Measurements from ENCODE around the gene PLAC9.

Gene PLAC9

GRCh38 chr10:80104066-80104926 lies 28.2 kb upstream of the PLAC9 start:
- peak; percentile 78 for DNase-seq (ENCODE audit: low spot score)
- peak overlapping the region; percentile 39 for H3K4me3 ChIP-seq
- TF ChIP-seq, protein P1, sequence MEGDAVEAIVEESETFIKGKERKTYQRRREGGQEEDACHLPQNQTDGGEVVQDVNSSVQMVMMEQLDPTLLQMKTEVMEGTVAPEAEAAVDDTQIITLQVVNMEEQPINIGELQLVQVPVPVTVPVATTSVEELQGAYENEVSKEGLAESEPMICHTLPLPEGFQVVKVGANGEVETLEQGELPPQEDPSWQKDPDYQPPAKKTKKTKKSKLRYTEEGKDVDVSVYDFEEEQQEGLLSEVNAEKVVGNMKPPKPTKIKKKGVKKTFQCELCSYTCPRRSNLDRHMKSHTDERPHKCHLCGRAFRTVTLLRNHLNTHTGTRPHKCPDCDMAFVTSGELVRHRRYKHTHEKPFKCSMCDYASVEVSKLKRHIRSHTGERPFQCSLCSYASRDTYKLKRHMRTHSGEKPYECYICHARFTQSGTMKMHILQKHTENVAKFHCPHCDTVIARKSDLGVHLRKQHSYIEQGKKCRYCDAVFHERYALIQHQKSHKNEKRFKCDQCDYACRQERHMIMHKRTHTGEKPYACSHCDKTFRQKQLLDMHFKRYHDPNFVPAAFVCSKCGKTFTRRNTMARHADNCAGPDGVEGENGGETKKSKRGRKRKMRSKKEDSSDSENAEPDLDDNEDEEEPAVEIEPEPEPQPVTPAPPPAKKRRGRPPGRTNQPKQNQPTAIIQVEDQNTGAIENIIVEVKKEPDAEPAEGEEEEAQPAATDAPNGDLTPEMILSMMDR (IDR thresholded peaks at IDR 0.05): no peak

GRCh38 chr10:80108576-80109239 lies 23.8 kb upstream of the PLAC9 start:
- DNase-seq (ENCODE audit: low spot score): no peak
- Histone ChIP-seq H3K27ac (no peak overlapping the region), H3K4me3 (no peak overlapping the region)
- TF ChIP-seq, protein P1 (IDR thresholded peaks at IDR 0.05): no peak

More at GRCh38 chr10:80104066-80104926, 28.2 kb upstream of the PLAC9 start:
- H3K27ac ChIP-seq: peak overlapping the region; percentile 40 to 79

GRCh38 chr10:80110986-80111385 lies 21.5 kb upstream of the PLAC9 start:
- Histone ChIP-seq H3K4me3 (no peak overlapping the region), H3K27ac (peak overlapping the region in 1 of 2 donors; percentile 78)
- TF ChIP-seq, protein P1 (IDR thresholded peaks at IDR 0.05): no peak
- no peak for DNase-seq (ENCODE audit: low spot score)

DNA sequence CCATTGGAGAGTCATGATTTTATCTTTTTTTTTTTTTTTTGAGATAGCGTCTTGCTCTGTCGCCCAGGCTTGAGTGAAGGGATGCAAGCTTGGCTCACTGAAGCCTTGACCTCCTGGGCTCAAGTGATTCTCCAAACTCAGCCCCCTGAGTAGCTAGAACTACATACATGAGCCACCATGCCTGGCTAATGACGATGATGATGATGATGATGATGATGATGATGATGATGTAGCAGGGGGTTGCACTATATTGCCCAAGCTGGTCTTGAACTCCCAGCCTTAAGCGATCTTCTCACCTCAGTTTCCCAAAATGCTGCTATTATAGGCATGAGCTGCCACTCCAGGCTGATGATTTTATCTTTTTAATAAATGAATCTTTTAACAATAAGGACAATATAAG lies 13.9 kb upstream of the PLAC9 start:
- Histone ChIP-seq H3K4me3 (no peak overlapping the region), H3K27ac (no peak overlapping the region)
- DNase-seq (ENCODE audit: low spot score): no peak
- TF ChIP-seq, protein P1 (IDR thresholded peaks at IDR 0.05): no peak

GRCh38 chr10:80122110-80122710 lies 10.3 kb upstream of the PLAC9 start:
- no peak for DNase-seq (ENCODE audit: low spot score)
- H3K27ac ChIP-seq: peak overlapping the region in 1 of 2 donors; percentile 39
- H3K4me3 ChIP-seq: no peak overlapping the region
- TF ChIP-seq, protein P1 (IDR thresholded peaks at IDR 0.05): no peak

DNA sequence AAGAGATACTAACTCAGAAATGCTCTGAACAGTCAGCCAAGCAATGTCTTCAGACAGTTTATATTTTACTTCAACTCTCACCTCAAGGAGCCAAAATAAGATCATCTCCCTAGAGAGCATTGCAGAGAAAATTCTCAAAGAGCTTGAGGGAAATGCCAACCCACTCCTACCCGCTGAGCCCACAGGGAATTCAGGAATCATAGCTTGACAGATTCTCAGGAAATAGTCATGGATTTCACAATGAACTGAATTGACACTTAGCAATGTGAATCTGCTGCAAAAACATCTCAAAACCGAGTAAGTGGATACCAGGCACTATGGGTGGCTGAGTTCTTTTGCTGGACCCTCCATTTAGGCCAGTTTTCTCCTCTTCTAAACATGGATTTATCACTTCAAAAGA lies 9.8 kb upstream of the PLAC9 start:
- TF ChIP-seq, protein P1 (IDR thresholded peaks at IDR 0.05): no peak
- no peak for DNase-seq (ENCODE audit: low spot score)
- Histone ChIP-seq H3K27ac (peak overlapping the region in 1 of 2 donors; percentile 39), H3K4me3 (no peak overlapping the region)
